Panc1 (cell line): ENCODE measurements around the gene MMP10. TPM values are rescaled to one million over a fixed set of nuclear protein-coding genes. Genes with fewer than 3 reads are reported as not detected.

ENCODE experiments used
- ATAC-seq: fragments of 200-7000 bp; cut with Tn5 transposase; 2 replicates; pipeline ENCODE4 v1.9.1; 2020; ENCODE audit warnings: mild to moderate bottlenecking, moderate library complexity
- BruUV-seq: library from RNA; stranded (reverse); fragments of 400-500 nt; replicated peaks from 2 replicates; lab custom pipeline; 2021; lab: Mats Ljungman, UMichigan
- CTCF ChIA-PET: fragments of 300-600 bp; sonication (Branson Sonifier 250); formaldehyde crosslinking; loops from one replicate; lab custom pipeline; 2022; ENCODE audit warnings: antibody characterized with exemption; lab: Charles Lee
- POLR2A ChIA-PET: fragments of 300-600 bp; sonication (Branson Sonifier 250); formaldehyde crosslinking; loops from one replicate; lab custom pipeline; 2022; ENCODE audit warnings: antibody characterized with exemption; lab: Charles Lee
- DNase-seq: peaks from one replicate; pipeline ENCODE4 v3.0.0-alpha.2; 2010; ENCODE audit warnings: low read depth, low spot score
- H3K27ac ChIP-seq: 2 replicates; pipeline ENCODE4 v1.5.1; 2011; ENCODE audit warnings: mild to moderate bottlenecking, low read length, inconsistent platforms
- H3K27me3 ChIP-seq: fragments of 200-500 bp; sonication (Bioruptor generic); 2 replicates; pipeline ENCODE4 v1.6.0; 2014; ENCODE audit warnings: low read length, inconsistent platforms; ENCODE audit not compliant: control insufficient read depth, insufficient read depth
- H3K36me3 ChIP-seq: fragments of 200-500 bp; sonication (Bioruptor generic); 2 replicates; pipeline ENCODE4 v1.5.1; 2014; ENCODE audit warnings: inconsistent platforms, mild to moderate bottlenecking, low read length, moderate library complexity; ENCODE audit not compliant: control insufficient read depth, insufficient read depth
- H3K4me1 ChIP-seq: 2 replicates; pipeline ENCODE4 v1.5.1; 2011; ENCODE audit warnings: inconsistent platforms, mild to moderate bottlenecking, low read length, moderate library complexity; ENCODE audit not compliant: control insufficient read depth, insufficient read depth
- H3K4me3 ChIP-seq, 2 experiments: 2 replicates each; pipeline ENCODE4 v1.5.1; 2011 to 2012; ENCODE audit warnings: low read depth in 2 of 2, low read length in 2 of 2, mild to moderate bottlenecking in 2 of 2, inconsistent platforms in 1 of 2, moderate library complexity in 1 of 2
- H3K9me3 ChIP-seq: fragments of 200-500 bp; sonication (Bioruptor generic); 2 replicates; pipeline ENCODE4 v1.5.1; 2014; ENCODE audit warnings: low read depth, mild to moderate bottlenecking, inconsistent platforms, low read length, moderate library complexity; ENCODE audit not compliant: control insufficient read depth, insufficient read depth
- CTCF ChIP-seq: fragments of 450-650 bp; IDR thresholded peaks from 2 replicates; pipeline ENCODE4 v1.5.1; 2017; ENCODE audit warnings: mild to moderate bottlenecking
- POLR2AphosphoS5 ChIP-seq: IDR thresholded peaks from 2 replicates; pipeline ENCODE4 v1.6.1; 2012; ENCODE audit warnings: mild to moderate bottlenecking, low read depth, low read length, moderate library complexity
- REST ChIP-seq, 2 experiments: IDR thresholded peaks; 2 replicates each; pipeline ENCODE4 v1.6.1; 2011 to 2012; ENCODE audit warnings: low read depth in 2 of 2, control low read depth in 1 of 2, low read length in 1 of 2, mild to moderate bottlenecking in 1 of 2, moderate library complexity in 1 of 2; ENCODE audit not compliant: insufficient read depth in 1 of 2
- SIN3A ChIP-seq: IDR thresholded peaks from 2 replicates; pipeline ENCODE4 v1.6.1; 2012; ENCODE audit warnings: low read depth, mild to moderate bottlenecking, low read length, moderate library complexity, borderline replicate concordance; ENCODE audit not compliant: insufficient read depth
- TCF7L2 ChIP-seq: IDR thresholded peaks from 2 replicates; pipeline ENCODE4 v1.6.1; 2011; ENCODE audit warnings: mild to moderate bottlenecking, low read depth, low read length, inconsistent platforms
- in situ Hi-C: cut with HindIII; loops from 2 replicates; pipeline ENCODE4 v1.10.0; 2016; ENCODE audit warnings: low sequenced_read_pairs, low pct_unique_long_range_greater_than_20kb
- intact Hi-C: fragments of 100-400 bp; cut with micrococcal nuclease; formaldehyde crosslinking; loops from one replicate; pipeline ENCODE4 v1.10.0; 2022; ENCODE audit not compliant: unreplicated experiment
- total RNA-seq: library from RNA; stranded (reverse); gene quantifications from one replicate; pipeline ENCODE4 v1.2.1, GENCODE V29; 2021; ENCODE audit not compliant: unreplicated experiment

MMP10 gene
- total RNA-seq, 1 experiment from 2014 or later: not detected

GRCh38 chr11:102767800-102768199, 12.6 kb downstream of the MMP10 start:
- ChIA-PET POLR2A (no interaction called here), CTCF (no interaction called here)
- Histone ChIP-seq H3K36me3 (no peaks in the 10 kb centered on the region), H3K4me3 (peak overlapping the region; percentile 19 to 28), H3K27me3 (peaks cover 9% of the 10 kb centered on the region; the same call in 1 of the 2 replicates), H3K4me1 (no peaks in the 10 kb centered on the region), H3K9me3 (no peaks in the 10 kb centered on the region), H3K27ac (no peak overlapping the region)
- ATAC-seq (peak; percentile 89), DNase-seq (no peak)
- in situ Hi-C loops (no loop called here), intact Hi-C loops (no loop called here)
- TF ChIP-seq POLR2AphosphoS5 (no peak), TCF7L2 (no peak), SIN3A (no peak), CTCF (no peak), REST (IDR thresholded peaks at IDR 0.05; ENCODE audit: insufficient read depth in 1 of 2, low read depth in 2 of 2, low read length in 1 of 2) (no peak)
- BruUV-seq: no TSS peak

- ChIA-PET CTCF (no interaction called here), POLR2A (no interaction called here)
- intact Hi-C loops: no loop called here
- DNase-seq: no peak
- no peak for ATAC-seq
- H3K27ac ChIP-seq: no peak overlapping the region
- H3K4me3 ChIP-seq: no peak overlapping the region
- in situ Hi-C loops: no loop called here
- no peaks in the 10 kb centered on the region for H3K36me3 ChIP-seq
- BruUV-seq: no TSS peak
- H3K27me3 ChIP-seq: peaks cover 9% of the 10 kb centered on the region; the same call in 1 of the 2 replicates
- no peaks in the 10 kb centered on the region for H3K9me3 ChIP-seq
- TF ChIP-seq REST (IDR thresholded peaks at IDR 0.05; ENCODE audit: insufficient read depth in 1 of 2, low read depth in 2 of 2, low read length in 1 of 2) (no peak), POLR2AphosphoS5 (no peak)
- H3K4me1 ChIP-seq: no peaks in the 10 kb centered on the region
Observed at GRCh38 chr11:102763440-102763839, 17.0 kb downstream of the MMP10 start.
